KMS-11 (cell line): Measurements from ENCODE around the gene STOX1.

Source experiments
- H2AFZ ChIP-seq: fragments of 200-600 bp; sonication (generic); 2 replicates; pipeline ENCODE4 v1.6.1; 2016; ENCODE audit warnings: antibody characterized with exemption, mixed run types, low read depth
- H3K27ac ChIP-seq: fragments of 200-600 bp; sonication (generic); 2 replicates; pipeline ENCODE4 v1.6.1; 2016; ENCODE audit warnings: mild to moderate bottlenecking, mixed run types
- H3K27me3 ChIP-seq: fragments of 200-600 bp; sonication (generic); 2 replicates; pipeline ENCODE4 v1.6.1; 2017; ENCODE audit warnings: mild to moderate bottlenecking, low read depth, mixed run types, moderate library complexity; ENCODE audit not compliant: insufficient read depth
- H3K36me3 ChIP-seq: fragments of 200-600 bp; sonication (generic); 2 replicates; pipeline ENCODE4 v1.6.1; 2017; ENCODE audit warnings: mild to moderate bottlenecking, mixed run types; ENCODE audit not compliant: insufficient read depth
- H3K4me1 ChIP-seq: fragments of 200-600 bp; sonication (generic); 2 replicates; pipeline ENCODE4 v1.6.1; 2016; ENCODE audit warnings: mild to moderate bottlenecking, low read depth, mixed run types; ENCODE audit not compliant: poor library complexity, severe bottlenecking
- H3K4me2 ChIP-seq: fragments of 200-600 bp; sonication (generic); 2 replicates; pipeline ENCODE4 v1.7.0; 2016; ENCODE audit warnings: mild to moderate bottlenecking, mixed run types
- H3K4me3 ChIP-seq: fragments of 200-600 bp; sonication (generic); IDR thresholded peaks from 2 replicates; pipeline ENCODE4 v1.6.1; 2017; ENCODE audit warnings: low read depth, low read length, mixed read lengths; ENCODE audit not compliant: insufficient read depth
- H3K79me2 ChIP-seq: fragments of 200-600 bp; sonication (generic); 2 replicates; pipeline ENCODE4 v1.6.1; 2016; ENCODE audit warnings: low read depth, mixed run types; ENCODE audit not compliant: insufficient read depth
- H3K9ac ChIP-seq: fragments of 200-600 bp; sonication (generic); 2 replicates; pipeline ENCODE4 v1.6.1; 2016; ENCODE audit warnings: mild to moderate bottlenecking, mixed run types
- H4K20me1 ChIP-seq: fragments of 200-600 bp; sonication (generic); 2 replicates; pipeline ENCODE4 v1.6.1; 2016; ENCODE audit warnings: mild to moderate bottlenecking, mixed run types; ENCODE audit not compliant: insufficient read depth
- TF ChIP-seq, protein P1 (sequence below): fragments of 200-600 bp; sonication (generic); conservative IDR thresholded peaks from 2 replicates; pipeline ENCODE4 v1.6.1; 2017; ENCODE audit warnings: low read depth, mild to moderate bottlenecking, antibody characterized with exemption, low read length, moderate library complexity, mixed read lengths

Gene STOX1

DNA sequence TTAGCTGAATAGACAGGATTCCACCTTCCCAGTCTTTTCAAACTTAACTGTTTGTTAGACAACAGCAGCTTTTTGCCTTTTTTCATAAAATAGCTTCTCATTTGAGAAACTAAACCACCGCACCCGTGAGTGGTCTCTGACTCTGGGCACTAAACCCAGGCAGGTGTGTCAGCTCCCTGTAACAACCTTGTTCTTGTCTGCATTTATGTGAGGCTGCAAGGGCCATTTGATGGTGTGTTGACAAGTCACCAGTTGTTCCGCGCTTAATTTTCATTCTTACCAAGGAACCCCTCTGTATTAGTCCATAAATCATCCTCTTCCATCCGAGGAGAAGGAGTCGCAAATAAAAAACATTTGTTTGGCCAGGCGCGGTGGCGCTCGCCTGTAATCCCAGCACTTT is 1.5 kb downstream of the STOX1 start:
- no peaks in the 10 kb centered on the region for H3K36me3 ChIP-seq
- no peak overlapping the region; the same call in 1 of the 2 replicates for H3K9ac ChIP-seq
- no peak overlapping the region for H3K4me3 ChIP-seq
- peak overlapping the region; percentile 67; the same call in 1 of the 2 replicates for H2AFZ ChIP-seq
- peak overlapping the region; percentile 45; the same call in 1 of the 2 replicates for H3K4me2 ChIP-seq
- H3K27me3 ChIP-seq, result no peaks in the 10 kb centered on the region
- peaks cover 10% of the 10 kb centered on the region for H3K4me1 ChIP-seq
- no peak overlapping the region for H3K27ac ChIP-seq
- TF ChIP-seq, protein P1, sequence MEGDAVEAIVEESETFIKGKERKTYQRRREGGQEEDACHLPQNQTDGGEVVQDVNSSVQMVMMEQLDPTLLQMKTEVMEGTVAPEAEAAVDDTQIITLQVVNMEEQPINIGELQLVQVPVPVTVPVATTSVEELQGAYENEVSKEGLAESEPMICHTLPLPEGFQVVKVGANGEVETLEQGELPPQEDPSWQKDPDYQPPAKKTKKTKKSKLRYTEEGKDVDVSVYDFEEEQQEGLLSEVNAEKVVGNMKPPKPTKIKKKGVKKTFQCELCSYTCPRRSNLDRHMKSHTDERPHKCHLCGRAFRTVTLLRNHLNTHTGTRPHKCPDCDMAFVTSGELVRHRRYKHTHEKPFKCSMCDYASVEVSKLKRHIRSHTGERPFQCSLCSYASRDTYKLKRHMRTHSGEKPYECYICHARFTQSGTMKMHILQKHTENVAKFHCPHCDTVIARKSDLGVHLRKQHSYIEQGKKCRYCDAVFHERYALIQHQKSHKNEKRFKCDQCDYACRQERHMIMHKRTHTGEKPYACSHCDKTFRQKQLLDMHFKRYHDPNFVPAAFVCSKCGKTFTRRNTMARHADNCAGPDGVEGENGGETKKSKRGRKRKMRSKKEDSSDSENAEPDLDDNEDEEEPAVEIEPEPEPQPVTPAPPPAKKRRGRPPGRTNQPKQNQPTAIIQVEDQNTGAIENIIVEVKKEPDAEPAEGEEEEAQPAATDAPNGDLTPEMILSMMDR, result no peak
- no peaks in the 10 kb centered on the region for H4K20me1 ChIP-seq
- no peaks in the 10 kb centered on the region for H3K79me2 ChIP-seq

DNA sequence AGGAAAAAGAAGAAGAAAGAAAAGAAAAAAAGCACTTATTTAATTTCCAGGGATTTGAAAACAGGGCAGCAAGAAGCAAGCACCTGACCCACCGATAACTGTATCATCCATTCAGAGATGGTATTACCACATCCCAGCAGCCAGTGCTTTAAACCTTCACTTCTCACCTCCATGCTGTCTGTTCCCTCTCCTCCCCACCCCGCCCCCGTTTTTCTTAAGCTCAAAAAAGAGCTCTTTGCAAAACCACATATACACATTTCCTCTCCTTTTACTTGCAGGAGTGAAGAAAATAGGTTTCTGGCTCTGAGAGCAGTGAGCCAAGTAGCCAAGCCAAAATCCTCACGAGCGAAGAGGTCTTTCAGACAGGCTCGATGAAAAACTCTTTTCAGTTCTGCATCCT is 2.2 kb downstream of the STOX1 start:
- H2AFZ ChIP-seq, result no peak overlapping the region
- no peaks in the 10 kb centered on the region for H3K79me2 ChIP-seq
- no peaks in the 10 kb centered on the region for H4K20me1 ChIP-seq
- H3K36me3 ChIP-seq, result no peaks in the 10 kb centered on the region
- TF ChIP-seq, protein P1, result no peak
- H3K27me3 ChIP-seq, result no peaks in the 10 kb centered on the region
- peaks cover 10% of the 10 kb centered on the region for H3K4me1 ChIP-seq
- no peak overlapping the region for H3K9ac ChIP-seq
- H3K4me2 ChIP-seq, result no peak overlapping the region
- no peak overlapping the region for H3K27ac ChIP-seq
- no peak overlapping the region for H3K4me3 ChIP-seq

DNA sequence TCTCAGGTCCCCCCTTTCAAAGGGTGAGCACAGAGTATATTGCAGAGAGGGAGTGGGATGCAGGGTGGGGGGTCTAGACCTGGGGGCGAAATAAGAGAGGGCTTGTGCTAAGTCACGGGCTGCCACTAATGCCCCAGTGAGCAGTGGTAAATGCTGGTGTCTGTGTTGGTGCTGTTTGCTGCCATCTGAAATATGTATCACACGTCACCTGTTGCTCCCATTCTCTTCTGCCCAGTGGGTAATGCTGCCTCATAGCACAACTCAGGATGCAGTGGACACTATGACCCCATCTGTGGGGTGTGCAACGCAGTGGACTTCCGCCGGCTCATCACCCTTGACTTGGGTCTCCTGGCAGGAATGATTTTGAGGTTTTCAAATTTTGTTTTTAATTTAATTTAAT is 2.6 kb downstream of the STOX1 start:
- Histone ChIP-seq H3K4me2 (no peak overlapping the region), H3K79me2 (no peaks in the 10 kb centered on the region), H2AFZ (no peak overlapping the region), H3K4me3 (no peak overlapping the region), H3K27me3 (no peaks in the 10 kb centered on the region), H3K27ac (no peak overlapping the region), H4K20me1 (no peaks in the 10 kb centered on the region), H3K9ac (no peak overlapping the region), H3K36me3 (no peaks in the 10 kb centered on the region), H3K4me1 (peaks cover 10% of the 10 kb centered on the region)
- TF ChIP-seq, protein P1, result no peak

DNA sequence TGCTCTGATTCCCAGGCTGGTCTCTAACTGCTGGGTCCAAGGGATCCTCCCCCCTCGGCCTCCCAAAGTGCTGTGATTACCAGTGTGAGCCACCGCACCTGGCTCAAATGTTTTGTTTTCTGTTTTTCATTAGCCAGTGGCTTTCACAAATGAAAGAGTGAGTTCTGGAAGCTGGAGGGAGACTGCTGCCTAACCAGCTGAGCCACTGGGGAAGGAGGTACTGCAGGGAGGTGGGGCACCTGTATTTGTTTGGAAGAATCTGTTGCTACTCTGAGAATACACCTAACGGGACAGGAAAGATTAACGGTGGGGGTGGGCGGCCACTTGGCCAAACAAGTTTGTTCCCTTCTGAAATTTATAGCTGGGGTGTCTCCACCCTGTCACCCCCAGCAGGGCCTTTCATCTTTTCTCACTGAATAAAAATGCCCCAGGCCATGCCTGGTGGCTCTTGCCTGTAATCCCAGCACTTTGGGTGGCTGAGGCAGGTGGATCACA is 4.7 kb downstream of the STOX1 start:
- no peaks in the 10 kb centered on the region for H3K36me3 ChIP-seq

More for the DNA sequence above, 4.7 kb downstream of the STOX1 start:
- Histone ChIP-seq H3K79me2 (no peaks in the 10 kb centered on the region), H3K4me2 (no peak overlapping the region), H3K27ac (no peak overlapping the region), H3K27me3 (no peaks in the 10 kb centered on the region), H3K4me1 (peaks cover 6% of the 10 kb centered on the region), H3K4me3 (no peak overlapping the region), H4K20me1 (no peaks in the 10 kb centered on the region), H3K9ac (no peak overlapping the region), H2AFZ (no peak overlapping the region)
- TF ChIP-seq, protein P1, result no peak
